HCT116 (cell line): Measurements from ENCODE around the gene ESR2.

Source experiments
- EZH2phosphoT487 ChIP-seq: fragments of 200-600 bp; IDR thresholded peaks from 2 replicates; pipeline ENCODE4 v1.6.1; 2018; ENCODE audit warnings: antibody characterized with exemption, borderline replicate concordance
- POLR2A ChIP-seq: IDR thresholded peaks from 2 replicates; pipeline ENCODE4 v1.7.0; 2011; ENCODE audit warnings: borderline replicate concordance; ENCODE audit not compliant: insufficient read depth, insufficient read length; ENCODE audit errors: extremely low read depth
- POLR2AphosphoS5 ChIP-seq: IDR thresholded peaks from 2 replicates; pipeline ENCODE4 v1.6.1; 2011; ENCODE audit warnings: mild to moderate bottlenecking, low read depth, low read length, moderate library complexity
- TF ChIP-seq, protein P1 (sequence below), 3 experiments: fragments of 200-600 bp in 1 of 3; sonication (generic) in 1 of 3; IDR thresholded peaks in 2 of 3; conservative IDR thresholded peaks in 1 of 3; 2 replicates each; pipeline ENCODE4 v1.5.1; 2012 to 2017; ENCODE audit warnings: low read depth in 2 of 3, low read length in 2 of 3, antibody characterized with exemption in 1 of 3, borderline replicate concordance in 1 of 3, control low read depth in 1 of 3, mild to moderate bottlenecking in 1 of 3, mixed read lengths in 1 of 3, mixed run types in 1 of 3, moderate library complexity in 1 of 3; ENCODE audit not compliant: insufficient read depth in 1 of 3
- TF ChIP-seq, protein P2 (sequence below): IDR thresholded peaks from 2 replicates; pipeline ENCODE4 v1.6.1; 2012; ENCODE audit warnings: low read depth

DNA sequence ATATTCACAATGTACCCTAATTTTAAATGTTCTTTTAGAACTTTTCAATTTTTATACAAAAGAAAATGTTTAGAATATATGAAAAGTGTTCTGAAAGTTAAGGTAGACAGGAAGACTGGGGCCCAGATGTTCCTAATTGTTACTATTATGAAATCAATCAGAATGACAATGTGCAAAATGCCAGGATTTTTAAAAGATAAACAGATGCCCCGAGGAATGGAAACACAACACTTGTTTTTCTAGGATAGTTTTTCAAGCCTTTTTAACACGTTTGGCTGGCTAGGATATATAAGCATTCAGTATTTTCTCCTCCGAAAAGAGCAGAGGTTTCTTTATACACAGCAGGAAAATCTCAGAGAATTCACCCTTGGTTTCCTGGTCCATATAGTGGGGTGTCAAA is 106.8 kb downstream of the ESR2 start:
- TF ChIP-seq, protein P1, sequence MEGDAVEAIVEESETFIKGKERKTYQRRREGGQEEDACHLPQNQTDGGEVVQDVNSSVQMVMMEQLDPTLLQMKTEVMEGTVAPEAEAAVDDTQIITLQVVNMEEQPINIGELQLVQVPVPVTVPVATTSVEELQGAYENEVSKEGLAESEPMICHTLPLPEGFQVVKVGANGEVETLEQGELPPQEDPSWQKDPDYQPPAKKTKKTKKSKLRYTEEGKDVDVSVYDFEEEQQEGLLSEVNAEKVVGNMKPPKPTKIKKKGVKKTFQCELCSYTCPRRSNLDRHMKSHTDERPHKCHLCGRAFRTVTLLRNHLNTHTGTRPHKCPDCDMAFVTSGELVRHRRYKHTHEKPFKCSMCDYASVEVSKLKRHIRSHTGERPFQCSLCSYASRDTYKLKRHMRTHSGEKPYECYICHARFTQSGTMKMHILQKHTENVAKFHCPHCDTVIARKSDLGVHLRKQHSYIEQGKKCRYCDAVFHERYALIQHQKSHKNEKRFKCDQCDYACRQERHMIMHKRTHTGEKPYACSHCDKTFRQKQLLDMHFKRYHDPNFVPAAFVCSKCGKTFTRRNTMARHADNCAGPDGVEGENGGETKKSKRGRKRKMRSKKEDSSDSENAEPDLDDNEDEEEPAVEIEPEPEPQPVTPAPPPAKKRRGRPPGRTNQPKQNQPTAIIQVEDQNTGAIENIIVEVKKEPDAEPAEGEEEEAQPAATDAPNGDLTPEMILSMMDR (IDR thresholded peaks at IDR 0.05 in 2 of 3, conservative IDR thresholded peaks at IDR 0.05 in 1 of 3; ENCODE audit: borderline replicate concordance in 1 of 3, insufficient read depth in 1 of 3, low read depth in 2 of 3, low read length in 2 of 3): no peak
- TF ChIP-seq POLR2A: no peak
- TF ChIP-seq EZH2phosphoT487: no peak
- no peak for TF ChIP-seq POLR2AphosphoS5
- TF ChIP-seq, protein P2, sequence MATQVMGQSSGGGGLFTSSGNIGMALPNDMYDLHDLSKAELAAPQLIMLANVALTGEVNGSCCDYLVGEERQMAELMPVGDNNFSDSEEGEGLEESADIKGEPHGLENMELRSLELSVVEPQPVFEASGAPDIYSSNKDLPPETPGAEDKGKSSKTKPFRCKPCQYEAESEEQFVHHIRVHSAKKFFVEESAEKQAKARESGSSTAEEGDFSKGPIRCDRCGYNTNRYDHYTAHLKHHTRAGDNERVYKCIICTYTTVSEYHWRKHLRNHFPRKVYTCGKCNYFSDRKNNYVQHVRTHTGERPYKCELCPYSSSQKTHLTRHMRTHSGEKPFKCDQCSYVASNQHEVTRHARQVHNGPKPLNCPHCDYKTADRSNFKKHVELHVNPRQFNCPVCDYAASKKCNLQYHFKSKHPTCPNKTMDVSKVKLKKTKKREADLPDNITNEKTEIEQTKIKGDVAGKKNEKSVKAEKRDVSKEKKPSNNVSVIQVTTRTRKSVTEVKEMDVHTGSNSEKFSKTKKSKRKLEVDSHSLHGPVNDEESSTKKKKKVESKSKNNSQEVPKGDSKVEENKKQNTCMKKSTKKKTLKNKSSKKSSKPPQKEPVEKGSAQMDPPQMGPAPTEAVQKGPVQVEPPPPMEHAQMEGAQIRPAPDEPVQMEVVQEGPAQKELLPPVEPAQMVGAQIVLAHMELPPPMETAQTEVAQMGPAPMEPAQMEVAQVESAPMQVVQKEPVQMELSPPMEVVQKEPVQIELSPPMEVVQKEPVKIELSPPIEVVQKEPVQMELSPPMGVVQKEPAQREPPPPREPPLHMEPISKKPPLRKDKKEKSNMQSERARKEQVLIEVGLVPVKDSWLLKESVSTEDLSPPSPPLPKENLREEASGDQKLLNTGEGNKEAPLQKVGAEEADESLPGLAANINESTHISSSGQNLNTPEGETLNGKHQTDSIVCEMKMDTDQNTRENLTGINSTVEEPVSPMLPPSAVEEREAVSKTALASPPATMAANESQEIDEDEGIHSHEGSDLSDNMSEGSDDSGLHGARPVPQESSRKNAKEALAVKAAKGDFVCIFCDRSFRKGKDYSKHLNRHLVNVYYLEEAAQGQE: no peak
